ENCODE data around the gene KLK7. TPM values are rescaled to one million over a fixed set of nuclear protein-coding genes. Genes with fewer than 3 reads are reported as not detected.

KLK7 gene
- polyA plus RNA-seq, 1 of the 3 experiments (the other 2 are of a cell fraction) = not detected

DNA sequence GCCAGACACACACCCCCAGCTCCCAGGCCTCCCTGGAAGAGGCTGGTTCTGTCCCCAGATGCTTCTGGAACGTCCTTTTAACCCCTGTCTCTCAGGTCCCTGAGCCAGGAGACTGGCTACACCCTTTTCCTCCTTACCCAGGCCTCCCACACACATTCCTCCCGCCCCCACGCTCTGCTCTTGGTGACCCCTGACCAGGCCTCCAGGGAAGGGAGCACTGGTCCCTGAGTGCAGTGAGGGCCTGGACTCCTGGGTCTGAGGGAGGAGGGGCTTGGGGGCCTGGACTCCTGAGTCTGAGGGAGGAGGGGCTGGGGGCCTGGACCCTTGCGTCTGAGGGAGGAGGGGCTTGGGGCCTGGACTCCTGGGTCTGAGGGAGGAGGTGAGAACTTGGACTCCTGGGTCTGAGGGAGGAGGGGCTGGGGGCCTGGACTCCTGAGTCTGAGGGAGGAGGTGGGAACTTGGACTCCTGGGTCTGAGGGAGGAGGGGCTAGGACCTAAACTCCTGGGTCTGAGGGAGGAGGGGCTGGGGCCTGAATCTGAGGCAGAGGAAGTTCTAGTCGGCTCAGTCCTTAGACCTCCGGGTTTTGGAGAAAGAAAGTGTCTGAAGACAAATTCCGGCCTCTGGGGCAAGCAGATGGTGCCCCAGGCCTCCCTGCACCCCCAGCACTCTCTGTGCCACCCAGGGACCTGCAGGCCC, 14.9 kb downstream of the KLK7 start:
- H3K27ac ChIP-seq (ENCODE audit: low read depth in 2 of 2, low read length in 1 of 2) = no peak overlapping the region
- no peaks in the 10 kb centered on the region for H3K9me2 ChIP-seq
- no peaks in the 10 kb centered on the region for H3F3A ChIP-seq (replicated peaks; ENCODE audit: insufficient read depth)
- no peak overlapping the region for H2AFZ ChIP-seq (ENCODE audit: low read depth)
- H3K9me3 ChIP-seq = no peaks in the 10 kb centered on the region
- H3K36me3 ChIP-seq (replicated peaks in 1 of 2; ENCODE audit: control insufficient read depth in 1 of 2, insufficient read depth in 2 of 2, low read length in 1 of 2) = no peaks in the 10 kb centered on the region
- H3K9ac ChIP-seq = no peak overlapping the region
- peaks cover 56% of the 10 kb centered on the region for H3K27me3 ChIP-seq (ENCODE audit: insufficient read depth)
- no peak overlapping the region for H3K4me3 ChIP-seq (ENCODE audit: low read depth in 2 of 2, low read length in 1 of 2)
- 4% methylated on average over 6 of the region's 7 CpGs for WGBS (ENCODE audit: low lambda C conversion rate)
- no peaks in the 10 kb centered on the region for H3K79me2 ChIP-seq (ENCODE audit: insufficient read depth)
- ChIA-PET CTCF (no interaction called here), POLR2A (no interaction called here)
- H3K4me2 ChIP-seq = no peak overlapping the region
- no peak for TF ChIP-seq RXRA (IDR thresholded peaks at IDR 0.05; ENCODE audit: borderline replicate concordance, low read depth)
- TF ChIP-seq SIN3A (IDR thresholded peaks at IDR 0.05; ENCODE audit: borderline replicate concordance, low read depth, low read length) = no peak
- TF ChIP-seq REST (IDR thresholded peaks at IDR 0.05; ENCODE audit: low read depth, low read length) = no peak
- no peak for TF ChIP-seq ELF1 (IDR thresholded peaks at IDR 0.05)
- no peak for TF ChIP-seq TAF1 (IDR thresholded peaks at IDR 0.05; ENCODE audit: borderline replicate concordance, low read depth, low read length)
- no peak for TF ChIP-seq JUND (IDR thresholded peaks at IDR 0.05)
- no peak for TF ChIP-seq USF1 (IDR thresholded peaks at IDR 0.05; ENCODE audit: borderline replicate concordance, low read depth)
- TF ChIP-seq, protein P1, sequence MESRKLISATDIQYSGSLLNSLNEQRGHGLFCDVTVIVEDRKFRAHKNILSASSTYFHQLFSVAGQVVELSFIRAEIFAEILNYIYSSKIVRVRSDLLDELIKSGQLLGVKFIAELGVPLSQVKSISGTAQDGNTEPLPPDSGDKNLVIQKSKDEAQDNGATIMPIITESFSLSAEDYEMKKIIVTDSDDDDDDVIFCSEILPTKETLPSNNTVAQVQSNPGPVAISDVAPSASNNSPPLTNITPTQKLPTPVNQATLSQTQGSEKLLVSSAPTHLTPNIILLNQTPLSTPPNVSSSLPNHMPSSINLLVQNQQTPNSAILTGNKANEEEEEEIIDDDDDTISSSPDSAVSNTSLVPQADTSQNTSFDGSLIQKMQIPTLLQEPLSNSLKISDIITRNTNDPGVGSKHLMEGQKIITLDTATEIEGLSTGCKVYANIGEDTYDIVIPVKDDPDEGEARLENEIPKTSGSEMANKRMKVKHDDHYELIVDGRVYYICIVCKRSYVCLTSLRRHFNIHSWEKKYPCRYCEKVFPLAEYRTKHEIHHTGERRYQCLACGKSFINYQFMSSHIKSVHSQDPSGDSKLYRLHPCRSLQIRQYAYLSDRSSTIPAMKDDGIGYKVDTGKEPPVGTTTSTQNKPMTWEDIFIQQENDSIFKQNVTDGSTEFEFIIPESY (IDR thresholded peaks at IDR 0.05; ENCODE audit: borderline replicate concordance, low read depth) = no peak
- no peak for TF ChIP-seq PBX3 (IDR thresholded peaks at IDR 0.05)
- TF ChIP-seq POLR2AphosphoS5 (IDR thresholded peaks at IDR 0.05; ENCODE audit: low read depth, low read length) = no peak
- TF ChIP-seq, protein P2, sequence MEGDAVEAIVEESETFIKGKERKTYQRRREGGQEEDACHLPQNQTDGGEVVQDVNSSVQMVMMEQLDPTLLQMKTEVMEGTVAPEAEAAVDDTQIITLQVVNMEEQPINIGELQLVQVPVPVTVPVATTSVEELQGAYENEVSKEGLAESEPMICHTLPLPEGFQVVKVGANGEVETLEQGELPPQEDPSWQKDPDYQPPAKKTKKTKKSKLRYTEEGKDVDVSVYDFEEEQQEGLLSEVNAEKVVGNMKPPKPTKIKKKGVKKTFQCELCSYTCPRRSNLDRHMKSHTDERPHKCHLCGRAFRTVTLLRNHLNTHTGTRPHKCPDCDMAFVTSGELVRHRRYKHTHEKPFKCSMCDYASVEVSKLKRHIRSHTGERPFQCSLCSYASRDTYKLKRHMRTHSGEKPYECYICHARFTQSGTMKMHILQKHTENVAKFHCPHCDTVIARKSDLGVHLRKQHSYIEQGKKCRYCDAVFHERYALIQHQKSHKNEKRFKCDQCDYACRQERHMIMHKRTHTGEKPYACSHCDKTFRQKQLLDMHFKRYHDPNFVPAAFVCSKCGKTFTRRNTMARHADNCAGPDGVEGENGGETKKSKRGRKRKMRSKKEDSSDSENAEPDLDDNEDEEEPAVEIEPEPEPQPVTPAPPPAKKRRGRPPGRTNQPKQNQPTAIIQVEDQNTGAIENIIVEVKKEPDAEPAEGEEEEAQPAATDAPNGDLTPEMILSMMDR (IDR thresholded peaks at IDR 0.05) = no peak
- TF ChIP-seq NFIC (IDR thresholded peaks at IDR 0.05; ENCODE audit: borderline replicate concordance) = no peak
- TF ChIP-seq TEAD4 (IDR thresholded peaks at IDR 0.05; ENCODE audit: borderline replicate concordance, insufficient read depth) = no peak
- no peak for TF ChIP-seq NRF1 (IDR thresholded peaks at IDR 0.05; ENCODE audit: low read depth, low read length)
- no peak for TF ChIP-seq FOXM1 (IDR thresholded peaks at IDR 0.05; ENCODE audit: low read depth)
- TF ChIP-seq RFX5 (IDR thresholded peaks at IDR 0.05; ENCODE audit: low read length) = no peak
- TF ChIP-seq MEF2A (IDR thresholded peaks at IDR 0.05; ENCODE audit: borderline replicate concordance, low read depth) = no peak
- TF ChIP-seq GABPA (IDR thresholded peaks at IDR 0.05; ENCODE audit: low read depth) = no peak
- TF ChIP-seq TCF12 (IDR thresholded peaks at IDR 0.05) = no peak
- TF ChIP-seq EZH2phosphoT487 (IDR thresholded peaks at IDR 0.05; ENCODE audit: borderline replicate concordance, low read depth) = no peak
- no peaks in the 10 kb centered on the region for H4K20me1 ChIP-seq (ENCODE audit: insufficient read depth)
- DNase-seq = no peak
- H3K4me1 ChIP-seq (ENCODE audit: control insufficient read depth in 1 of 2, insufficient read depth in 2 of 2, low read depth in 1 of 2, low read length in 1 of 2) = no peaks in the 10 kb centered on the region

All from SK-N-SH (cell line).